ENCODE data around the gene CDYL. TPM values are rescaled to one million over a fixed set of nuclear protein-coding genes. Genes with fewer than 3 reads are reported as not detected.
A peak's percentile ranks its signal among the peaks of the same experiment; 100 is the strongest.

CDYL gene
- total RNA-seq, 1 donor from 2014 or later = 46.1 TPM

- TF ChIP-seq CTCF (IDR thresholded peaks at IDR 0.05; ENCODE audit: insufficient read depth, low read length, severe bottlenecking) = no peak
- FAIRE-seq = no peak
Observed at GRCh38 chr6:4941782-4942672, 165.8 kb downstream of the CDYL start.

GRCh38 chr6:4942673-4943009 is 166.4 kb downstream of the CDYL start:
- no peak for DNase-seq (ENCODE audit: low read depth)
- H3K27me3 ChIP-seq (ENCODE audit: control insufficient read depth, insufficient read depth, low read length) = no peaks in the 10 kb centered on the region
- no peak overlapping the region for H3K4me3 ChIP-seq (ENCODE audit: low read depth, low read length)
- no peak for FAIRE-seq
- TF ChIP-seq CTCF (IDR thresholded peaks at IDR 0.05; ENCODE audit: insufficient read depth, low read length, severe bottlenecking) = no peak
- peaks cover 11% of the 10 kb centered on the region for H3K36me3 ChIP-seq (ENCODE audit: control insufficient read depth, insufficient read depth, low read length)

More at GRCh38 chr6:4941782-4942672, 165.8 kb downstream of the CDYL start:
- H3K4me3 ChIP-seq (ENCODE audit: low read depth, low read length) = no peak overlapping the region
- H3K27me3 ChIP-seq (ENCODE audit: control insufficient read depth, insufficient read depth, low read length) = no peaks in the 10 kb centered on the region
- DNase-seq (ENCODE audit: low read depth) = peak; percentile 96
- H3K36me3 ChIP-seq (ENCODE audit: control insufficient read depth, insufficient read depth, low read length) = peaks cover 11% of the 10 kb centered on the region

- FAIRE-seq = no peak
- TF ChIP-seq CTCF (IDR thresholded peaks at IDR 0.05; ENCODE audit: insufficient read depth, low read length, severe bottlenecking) = no peak
- H3K36me3 ChIP-seq (ENCODE audit: control insufficient read depth, insufficient read depth, low read length) = peaks cover 11% of the 10 kb centered on the region
- DNase-seq (ENCODE audit: low read depth) = no peak
- H3K4me3 ChIP-seq (ENCODE audit: low read depth, low read length) = no peak overlapping the region
- no peaks in the 10 kb centered on the region for H3K27me3 ChIP-seq (ENCODE audit: control insufficient read depth, insufficient read depth, low read length)
Observed at GRCh38 chr6:4943716-4944115, 167.5 kb downstream of the CDYL start.

- DNase-seq (ENCODE audit: low read depth) = no peak
Observed at GRCh38 chr6:4944325-4944724, 168.1 kb downstream of the CDYL start.

GRCh38 chr6:4946521-4946920 is 170.3 kb downstream of the CDYL start:
- FAIRE-seq (no peak), DNase-seq (ENCODE audit: low read depth) (no peak)
- H3K27me3 ChIP-seq (ENCODE audit: control insufficient read depth, insufficient read depth, low read length) = no peaks in the 10 kb centered on the region
- no peak overlapping the region for H3K4me3 ChIP-seq (ENCODE audit: low read depth, low read length)
- H3K36me3 ChIP-seq (ENCODE audit: control insufficient read depth, insufficient read depth, low read length) = peaks cover 9% of the 10 kb centered on the region
- TF ChIP-seq CTCF (IDR thresholded peaks at IDR 0.05; ENCODE audit: insufficient read depth, low read length, severe bottlenecking) = no peak

More at GRCh38 chr6:4944325-4944724, 168.1 kb downstream of the CDYL start:
- Histone ChIP-seq H3K27me3 (ENCODE audit: control insufficient read depth, insufficient read depth, low read length) (no peaks in the 10 kb centered on the region), H3K4me3 (ENCODE audit: low read depth, low read length) (no peak overlapping the region), H3K36me3 (ENCODE audit: control insufficient read depth, insufficient read depth, low read length) (peaks cover 9% of the 10 kb centered on the region)
- TF ChIP-seq CTCF (IDR thresholded peaks at IDR 0.05; ENCODE audit: insufficient read depth, low read length, severe bottlenecking) = no peak
- no peak for FAIRE-seq
